GM12875 (cell line): ENCODE results near the gene AADAC.

ENCODE experiments used
- H3K4me3 ChIP-seq: one replicate; pipeline ENCODE4 v1.5.1; 2011; ENCODE audit warnings: low read depth, low read length, control low read depth
- CTCF ChIP-seq: IDR thresholded peaks from 2 replicates; pipeline ENCODE4 v1.5.1; 2011; ENCODE audit warnings: low read depth, mild to moderate bottlenecking, control low read depth, inconsistent platforms, low read length, moderate library complexity, borderline replicate concordance; ENCODE audit not compliant: insufficient read depth

The AADAC gene

GRCh38 chr3:151772825-151773480 lies 41.0 kb upstream of the AADAC start:
- no peak for TF ChIP-seq CTCF
- no peak overlapping the region for H3K4me3 ChIP-seq

GRCh38 chr3:151774235-151774634 lies 39.7 kb upstream of the AADAC start:
- TF ChIP-seq CTCF = no peak
- no peak overlapping the region for H3K4me3 ChIP-seq

DNA sequence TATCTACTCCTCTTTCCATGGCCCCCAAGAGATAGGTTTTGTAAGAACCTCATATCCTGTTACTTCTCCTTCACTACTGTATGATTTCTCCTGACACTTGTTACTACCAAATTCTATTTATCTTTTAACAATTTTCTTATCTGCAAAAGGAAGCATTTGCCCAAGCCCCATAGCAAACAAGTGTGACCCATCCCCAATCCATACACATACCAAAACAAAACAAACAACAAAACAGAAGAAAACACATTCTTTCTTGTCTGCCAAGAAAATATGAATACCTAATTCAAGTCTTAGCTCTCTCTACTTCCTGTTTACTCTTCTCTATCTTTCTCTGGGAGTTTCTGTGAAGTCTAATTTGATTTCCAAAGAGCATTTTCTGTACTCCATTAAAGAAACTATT lies 39.0 kb upstream of the AADAC start:
- TF ChIP-seq CTCF = no peak
- no peak overlapping the region for H3K4me3 ChIP-seq

- no peak for TF ChIP-seq CTCF
- H3K4me3 ChIP-seq = no peak overlapping the region
Observed at GRCh38 chr3:151775314-151776258, 38.3 kb upstream of the AADAC start.

DNA sequence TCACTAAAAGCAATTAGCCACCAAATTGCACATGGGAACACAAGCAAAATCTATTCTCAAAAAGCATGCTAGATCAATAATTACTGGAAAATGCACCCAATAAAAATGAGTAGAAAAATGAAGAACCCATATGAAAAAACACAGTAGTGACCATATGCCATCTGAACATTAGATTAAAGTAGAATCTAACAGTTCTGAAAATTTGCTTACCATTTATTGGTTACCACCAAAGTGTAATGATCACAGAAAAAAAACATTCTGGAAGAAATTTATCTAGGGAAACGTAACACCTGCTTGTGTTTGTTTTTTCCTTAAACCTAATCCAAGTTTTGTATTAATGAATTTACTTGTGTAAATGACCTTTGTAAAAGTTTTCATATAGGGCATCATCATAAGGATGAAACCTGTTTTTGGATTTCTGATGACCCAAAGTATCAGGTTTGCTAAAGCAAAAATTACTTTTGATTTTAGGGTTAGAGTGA lies 37.6 kb upstream of the AADAC start:
- no peak overlapping the region for H3K4me3 ChIP-seq
- no peak for TF ChIP-seq CTCF

DNA sequence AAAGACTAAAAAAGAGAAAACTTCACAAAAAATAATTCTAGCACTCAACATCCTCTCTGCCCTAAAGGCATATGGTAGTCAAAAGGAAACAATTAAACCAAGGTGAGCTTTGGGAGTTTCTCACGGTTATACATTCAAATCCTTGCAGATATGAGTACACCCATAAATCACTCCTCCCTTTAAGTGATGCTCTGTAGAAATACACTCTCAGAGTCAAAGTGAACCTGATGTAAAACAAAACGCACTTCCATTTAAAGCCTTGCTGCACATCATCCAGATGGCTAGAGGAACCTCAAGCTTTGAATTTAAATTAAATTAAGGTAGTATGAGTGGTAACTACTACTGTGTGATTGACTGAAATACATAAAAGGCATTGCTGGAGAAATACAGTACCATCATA lies 36.0 kb upstream of the AADAC start:
- H3K4me3 ChIP-seq = no peak overlapping the region
- no peak for TF ChIP-seq CTCF
